K562 (cell line): Measurements from ENCODE around the gene ATP9B. TPM values are rescaled to one million over a fixed set of nuclear protein-coding genes. Genes with fewer than 3 reads are reported as not detected.

Source experiments
- ATAC-seq: fragments of 200-7000 bp; cut with Tn5 transposase; 3 replicates; pipeline ENCODE4 v1.9.1; 2020; ENCODE audit warnings: moderate library complexity
- BruUV-seq: library from RNA; stranded (reverse); fragments of 400-500 nt; replicated peaks from 2 replicates; lab custom pipeline; 2021; lab: Mats Ljungman, UMichigan
- CTCF ChIA-PET: fragments of 300-600 bp; formaldehyde crosslinking; extraction: SDS; loops from one replicate; lab custom pipeline; 2021; ENCODE audit warnings: low intra/inter-chr PET ratio; lab: Yijun Ruan, JAX
- POLR2A ChIA-PET: fragments of 300-600, 350-650 bp; sonication (Branson Sonifier 250); formaldehyde crosslinking; extraction: SDS; loops from one replicate; lab custom pipeline; 2021; ENCODE audit warnings: antibody characterized with exemption, inconsistent platforms; lab: Yijun Ruan, JAX
- DNase-seq, 4 experiments: peaks; one replicate each; pipeline versions ENCODE4 v3.0.0 to v3.0.0-alpha.2; 2011 to 2018; ENCODE audit warnings: low spot score in 3 of 4, mixed read lengths in 3 of 4; ENCODE audit errors: extremely low read depth in 1 of 4
- FAIRE-seq: peaks from 2 replicates; lab custom pipeline; 2011; peaks lifted over from hg19 to GRCh38; lab: Jason Lieb, UNC
- H2AFZ ChIP-seq: 2 replicates; pipeline ENCODE4 v1.6.0; 2011; ENCODE audit warnings: low read depth, low read length, control low read depth, inconsistent platforms
- H3K27ac ChIP-seq: fragments of 200-600 bp; 3 replicates; pipeline ENCODE4 v1.8.0; 2011; ENCODE audit warnings: low read depth, mild to moderate bottlenecking, control low read depth, inconsistent platforms, low read length, moderate library complexity, mixed read lengths; ENCODE audit errors: extremely low read depth
- H3K27me3 ChIP-seq, 2 experiments: fragments of 300-600 bp in 1 of 2; 2 replicates in 1 of 2; 3 replicates in 1 of 2; pipeline versions ENCODE4 v1.6.0 to v1.8.0; 2011; ENCODE audit warnings: inconsistent platforms in 2 of 2, low read length in 2 of 2, mild to moderate bottlenecking in 1 of 2, mixed read lengths in 1 of 2, moderate library complexity in 1 of 2; ENCODE audit not compliant: control insufficient read depth in 2 of 2, insufficient read depth in 2 of 2
- H3K36me3 ChIP-seq: fragments of 300-600 bp; 3 replicates; pipeline ENCODE4 v1.8.0; 2011; ENCODE audit warnings: mild to moderate bottlenecking, low read length, inconsistent platforms; ENCODE audit not compliant: control insufficient read depth, insufficient read depth
- H3K4me1 ChIP-seq, 2 experiments: fragments of 200-600 bp in 1 of 2; replicated peaks in 1 of 2; 2 replicates in 1 of 2; 3 replicates in 1 of 2; pipeline versions ENCODE4 v1.5.1 to v1.8.0; 2011; ENCODE audit warnings: inconsistent platforms in 2 of 2, low read length in 2 of 2, mild to moderate bottlenecking in 1 of 2, mixed read lengths in 1 of 2, moderate library complexity in 1 of 2; ENCODE audit not compliant: control insufficient read depth in 2 of 2, insufficient read depth in 2 of 2
- H3K4me2 ChIP-seq: 2 replicates; pipeline ENCODE4 v1.6.1; 2011; ENCODE audit warnings: low read length, control low read depth, inconsistent platforms, mixed read lengths; ENCODE audit not compliant: insufficient read depth
- H3K4me3 ChIP-seq: fragments of 200-600 bp; sonication (generic), shearing (Covaris generic); 2 replicates; pipeline ENCODE4 v1.5.1; 2016; ENCODE audit warnings: control low read depth, inconsistent platforms
- H3K79me2 ChIP-seq: fragments of 200-600 bp; 3 replicates; pipeline ENCODE4 v1.8.0; 2011; ENCODE audit warnings: low read length, inconsistent platforms; ENCODE audit not compliant: control insufficient read depth, insufficient read depth
- H3K9ac ChIP-seq, 2 experiments: 2 replicates each; pipeline versions ENCODE4 v1.6.0 to v1.6.1; 2011; ENCODE audit warnings: low read depth in 2 of 2, low read length in 2 of 2, control low read depth in 1 of 2, inconsistent platforms in 1 of 2, mild to moderate bottlenecking in 1 of 2, mixed read lengths in 1 of 2; ENCODE audit not compliant: insufficient read depth in 1 of 2
- H3K9me1 ChIP-seq: one replicate; pipeline ENCODE4 v1.6.0; 2011; ENCODE audit warnings: inconsistent platforms, mild to moderate bottlenecking, low read length, moderate library complexity; ENCODE audit not compliant: control insufficient read depth, insufficient read depth
- H3K9me3 ChIP-seq: replicated peaks from 2 replicates; pipeline ENCODE4 v1.5.1; 2011; ENCODE audit warnings: low read depth, low read length, inconsistent platforms; ENCODE audit not compliant: control insufficient read depth, insufficient read depth
- H4K20me1 ChIP-seq: replicated peaks from 2 replicates; pipeline ENCODE4 v1.6.1; 2011; ENCODE audit warnings: low read length, inconsistent platforms, mixed read lengths; ENCODE audit not compliant: control insufficient read depth, insufficient read depth
- MBD2 ChIP-seq: sonication (generic); IDR thresholded peaks from 2 replicates; pipeline ENCODE4 v1.6.1; 2016; ENCODE audit warnings: low read depth, borderline replicate concordance
- NUFIP1 ChIP-seq: fragments of 450-650 bp; IDR thresholded peaks from 2 replicates; pipeline ENCODE4 v1.6.1; 2018; ENCODE audit not compliant: partially characterized antibody
- SRSF1 ChIP-seq: fragments of 200-400 bp; formaldehyde crosslinking; IDR thresholded peaks from 2 replicates; pipeline ENCODE4 v1.6.1; 2017; ENCODE audit warnings: mild to moderate bottlenecking, low read depth, low read length, moderate library complexity
- ZBTB7A ChIP-seq: IDR thresholded peaks from 2 replicates; pipeline ENCODE4 v1.6.1; 2011; ENCODE audit warnings: low read depth, mild to moderate bottlenecking, low read length, moderate library complexity, borderline replicate concordance; ENCODE audit not compliant: control insufficient read depth
- ZNF174 ChIP-seq: fragments of 250-450 bp; sonication (Bioruptor Pico); IDR thresholded peaks from 2 replicates; pipeline ENCODE4 v1.4.0; 2020; ENCODE audit warnings: mild to moderate bottlenecking
- ZNF318 ChIP-seq, 2 experiments: fragments of 450-650 bp; IDR thresholded peaks; 2 replicates each; pipeline ENCODE4 v1.6.1; 2016; ENCODE audit warnings: mild to moderate bottlenecking in 2 of 2, borderline replicate concordance in 1 of 2, low read depth in 1 of 2, moderate library complexity in 1 of 2
- WGBS: fragments of 100-300 bp; shearing (Covaris generic); methylation state at CpG from one replicate; pipeline ENCODE4 v1.1.6; 2016; ENCODE audit warnings: low coverage, mixed read lengths; ENCODE audit not compliant: insufficient coverage; ENCODE audit errors: missing lambda C conversion rate; 5-methylcytosine and 5-hydroxymethylcytosine counted together
- in situ Hi-C: fragments of 300-500 bp; cut with MboI; formaldehyde crosslinking; loops from 4 replicates; pipeline ENCODE4 v1.15.0; 2018; ENCODE audit warnings: inconsistent platforms, mixed read lengths
- intact Hi-C: fragments of 100-400 bp; cut with micrococcal nuclease; formaldehyde crosslinking; loops from 2 replicates; pipeline ENCODE4 v1.14.2; 2022
- polyA plus RNA-seq, 8 experiments: library from polyadenylated mRNA; depleted of rRNA in 4 of 8; stranded (reverse) in 5 of 8; unstranded in 3 of 8; fragments of >200 nt; fragmentation: Nextera tagmentation in 2 of 8; fragmentation: Illumina TruSeq in 1 of 8; extraction: Ambion mirVana in 2 of 8; extraction: Trizol in 1 of 8; gene quantifications; 2 replicates each; pipeline versions ENCODE4 v1.2.1 to v1.2.3, GENCODE V29; 2011 to 2014; ENCODE audit warnings: inconsistent platforms in 1 of 8, missing spikeins in 1 of 8
- total RNA-seq, 7 experiments: library from RNA; depleted of rRNA in 6 of 7; stranded (reverse); fragments of >200 nt in 6 of 7; fragmentation: Illumina TruSeq in 2 of 7; extraction: Trizol in 2 of 7; gene quantifications; 2 replicates each; pipeline versions ENCODE4 v1.2.1 to v1.2.3, GENCODE V29; 2011 to 2021; ENCODE audit warnings: low replicate concordance in 1 of 7

Gene ATP9B
- total and polyA plus RNA-seq, 9 of the 15 experiments (the other 6 are each of a cell fraction or from before 2014, with no cell fraction given), result 0.66 to 13.2 (median 7.9) TPM

GRCh38 chr18:79100944-79101343 lies 31.8 kb downstream of the ATP9B start:
- no peak overlapping the region for H3K4me2 ChIP-seq
- no peaks in the 10 kb centered on the region; a peak in 1 of 5 replicates for H3K4me1 ChIP-seq
- H3K79me2 ChIP-seq, result peaks cover 4% of the 10 kb centered on the region; the same call in 1 of the 3 replicates
- 89% methylated on average over 1 of the region's 2 CpGs for WGBS
- no peaks in the 10 kb centered on the region for H3K9me1 ChIP-seq
- in situ Hi-C loops, result no loop called here
- intact Hi-C loops, result no loop called here
- no peaks in the 10 kb centered on the region for H3K27me3 ChIP-seq
- no peak for DNase-seq
- H2AFZ ChIP-seq, result no peak overlapping the region
- no peak overlapping the region for H3K4me3 ChIP-seq
- no peak overlapping the region for H3K9ac ChIP-seq
- ATAC-seq, result no peak
- BruUV-seq, result no TSS peak
- FAIRE-seq, result no peak
- H3K27ac ChIP-seq, result no peak overlapping the region
- H3K36me3 ChIP-seq, result no peaks in the 10 kb centered on the region; the same call in 2 of the 3 replicates
- POLR2A ChIA-PET, result no interaction called here
- no peak for TF ChIP-seq MBD2
- TF ChIP-seq ZBTB7A, result no peak
- TF ChIP-seq SRSF1, result no peak
- no peak for TF ChIP-seq ZNF174 (CRISPR knock-in tag)
- TF ChIP-seq ZNF318 (IDR thresholded peaks at IDR 0.05; ENCODE audit: borderline replicate concordance in 1 of 2, low read depth in 1 of 2), result no peak
- no peak for TF ChIP-seq NUFIP1
- CTCF ChIA-PET, result no interaction called here
- H3K9me3 ChIP-seq, result no peaks in the 10 kb centered on the region
- H4K20me1 ChIP-seq, result no peaks in the 10 kb centered on the region
